Stimulated activated CD8-positive, alpha-beta memory T cell treated with anti-CD3 and anti-CD28 coated beads, Interleukin-12 subunit alpha, Interleukin-12 subunit beta, amount 100 ng/mL, for 1 hour (primary cell): ENCODE measurements around the gene NECTIN3.

Experiments used
- DNase-seq: peaks from one replicate; pipeline ENCODE4 v3.0.0-alpha.2; 2020; ENCODE audit warnings: low read depth

Gene NECTIN3

GRCh38 chr3:111071257-111072030 lies at the start of gene NECTIN3:
Gene NECTIN3, plus strand, starts transcription at chr3:111071816. Its CDS starts 202 bp downstream, at chr3:111072018.
- peak; percentile 69 for DNase-seq

- no peak for DNase-seq
Measured at GRCh38 chr3:111027868-111028267, 43.7 kb upstream of the NECTIN3 start.

GRCh38 chr3:111031538-111031937 lies 40.1 kb upstream of the NECTIN3 start:
- DNase-seq: no peak

- no peak for DNase-seq
Measured at GRCh38 chr3:111032677-111033076, 38.9 kb upstream of the NECTIN3 start.

GRCh38 chr3:111033470-111034050 lies 38.1 kb upstream of the NECTIN3 start:
- DNase-seq: no peak

- no peak for DNase-seq
Measured at GRCh38 chr3:111035316-111035715, 36.3 kb upstream of the NECTIN3 start.

- DNase-seq: no peak
Measured at GRCh38 chr3:111035902-111036301, 35.7 kb upstream of the NECTIN3 start.

- no peak for DNase-seq
Measured at GRCh38 chr3:111040959-111041358, 30.7 kb upstream of the NECTIN3 start.

GRCh38 chr3:111045564-111045963 lies 26.1 kb upstream of the NECTIN3 start:
- DNase-seq: no peak

GRCh38 chr3:111047042-111047441 lies 24.6 kb upstream of the NECTIN3 start:
- DNase-seq: no peak

- no peak for DNase-seq
Measured at GRCh38 chr3:111047812-111048435, 23.7 kb upstream of the NECTIN3 start.

GRCh38 chr3:111051354-111051753 lies 20.3 kb upstream of the NECTIN3 start:
- DNase-seq: no peak

- no peak for DNase-seq
Measured at GRCh38 chr3:111068574-111068973, 3.0 kb upstream of the NECTIN3 start.

- no peak for DNase-seq
Measured at GRCh38 chr3:111069974-111070771, 1.4 kb upstream of the NECTIN3 start.

- no peak for DNase-seq
Measured at GRCh38 chr3:111070772-111071256, 802 bp upstream of the NECTIN3 start.

GRCh38 chr3:111072031-111072921 lies 660 bp downstream of the NECTIN3 start:
- DNase-seq: no peak

- DNase-seq: no peak
Measured at GRCh38 chr3:111073218-111073617, 1.6 kb downstream of the NECTIN3 start.

- no peak for DNase-seq
Measured at GRCh38 chr3:111076732-111077131, 5.1 kb downstream of the NECTIN3 start.

GRCh38 chr3:111077369-111077768 lies 5.8 kb downstream of the NECTIN3 start:
- no peak for DNase-seq

- no peak for DNase-seq
Measured at GRCh38 chr3:111080413-111080812, 8.8 kb downstream of the NECTIN3 start.

GRCh38 chr3:111081008-111081545 lies 9.5 kb downstream of the NECTIN3 start:
- no peak for DNase-seq
